ENCODE measurements around the gene CLSTN1. TPM values are rescaled to one million over a fixed set of nuclear protein-coding genes. Genes with fewer than 3 reads are reported as not detected.
"Not testable (repeated sequence)": the region's sequence is repeated elsewhere in the genome, so short reads cannot be mapped to it uniquely, and the experiment has no call there.

The CLSTN1 gene
- total and polyA plus RNA-seq, 2 donors from 2014 or later, result 114 to 158 TPM

DNA sequence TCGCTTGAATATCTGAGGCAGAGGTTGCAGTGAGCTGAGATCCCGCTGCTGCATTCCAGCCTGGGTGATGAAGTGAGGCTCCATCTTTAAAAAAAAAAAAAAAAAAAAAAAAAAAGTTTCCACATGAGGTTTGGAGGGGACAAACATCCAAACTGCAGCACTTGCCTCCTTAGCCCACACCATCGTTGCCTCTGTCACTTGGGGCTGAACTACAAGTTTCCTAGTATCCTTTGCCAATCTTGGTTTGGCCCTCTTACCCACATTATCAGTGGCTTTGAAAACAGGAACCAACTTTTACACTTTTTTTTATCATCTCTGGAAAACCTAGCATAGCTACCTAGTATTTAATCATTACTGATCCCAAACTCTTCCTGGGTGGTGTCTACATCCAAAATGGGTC lies 59.2 kb downstream of the CLSTN1 start:
- no peak overlapping the region for H3K4me3 ChIP-seq (ENCODE audit: low read length in 3 of 3)
- no peak overlapping the region for H3K27ac ChIP-seq (ENCODE audit: low read depth in 2 of 2, low read length in 2 of 2)
- TF ChIP-seq, protein P1, sequence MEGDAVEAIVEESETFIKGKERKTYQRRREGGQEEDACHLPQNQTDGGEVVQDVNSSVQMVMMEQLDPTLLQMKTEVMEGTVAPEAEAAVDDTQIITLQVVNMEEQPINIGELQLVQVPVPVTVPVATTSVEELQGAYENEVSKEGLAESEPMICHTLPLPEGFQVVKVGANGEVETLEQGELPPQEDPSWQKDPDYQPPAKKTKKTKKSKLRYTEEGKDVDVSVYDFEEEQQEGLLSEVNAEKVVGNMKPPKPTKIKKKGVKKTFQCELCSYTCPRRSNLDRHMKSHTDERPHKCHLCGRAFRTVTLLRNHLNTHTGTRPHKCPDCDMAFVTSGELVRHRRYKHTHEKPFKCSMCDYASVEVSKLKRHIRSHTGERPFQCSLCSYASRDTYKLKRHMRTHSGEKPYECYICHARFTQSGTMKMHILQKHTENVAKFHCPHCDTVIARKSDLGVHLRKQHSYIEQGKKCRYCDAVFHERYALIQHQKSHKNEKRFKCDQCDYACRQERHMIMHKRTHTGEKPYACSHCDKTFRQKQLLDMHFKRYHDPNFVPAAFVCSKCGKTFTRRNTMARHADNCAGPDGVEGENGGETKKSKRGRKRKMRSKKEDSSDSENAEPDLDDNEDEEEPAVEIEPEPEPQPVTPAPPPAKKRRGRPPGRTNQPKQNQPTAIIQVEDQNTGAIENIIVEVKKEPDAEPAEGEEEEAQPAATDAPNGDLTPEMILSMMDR (IDR thresholded peaks at IDR 0.05; ENCODE audit: borderline replicate concordance, extremely low read depth, insufficient read depth), result no peak
- H3K36me3 ChIP-seq (ENCODE audit: control insufficient read depth in 2 of 3, insufficient read depth in 3 of 3, low read length in 3 of 3), result no peaks in the 10 kb centered on the region
- H3K4me1 ChIP-seq (ENCODE audit: control insufficient read depth in 2 of 3, insufficient read depth in 2 of 3, low read depth in 1 of 3, low read length in 3 of 3), result no peaks in the 10 kb centered on the region
- no peak overlapping the region for H3K9ac ChIP-seq (ENCODE audit: low read length in 3 of 3)
- intact Hi-C loops (cut with DNase I), result no loop called here
- no peaks in the 10 kb centered on the region for H3K9me3 ChIP-seq (ENCODE audit: control insufficient read depth in 2 of 3, insufficient read depth in 1 of 3, low read length in 3 of 3)
- FAIRE-seq, result no peak
- DNase-seq, result no peak
- H3K27me3 ChIP-seq (ENCODE audit: control insufficient read depth, insufficient read depth, low read length), result no peaks in the 10 kb centered on the region

GRCh38 chr1:9763914-9764313 lies 59.9 kb downstream of the CLSTN1 start:
- no peaks in the 10 kb centered on the region for H3K27me3 ChIP-seq (ENCODE audit: control insufficient read depth, insufficient read depth, low read length)
- no peak overlapping the region for H3K4me3 ChIP-seq (ENCODE audit: low read length in 3 of 3)
- no peaks in the 10 kb centered on the region for H3K9me3 ChIP-seq (ENCODE audit: control insufficient read depth in 2 of 3, insufficient read depth in 1 of 3, low read length in 3 of 3)
- DNase-seq, result no peak
- intact Hi-C loops (cut with DNase I), result no loop called here
- H3K9ac ChIP-seq (ENCODE audit: low read length in 3 of 3), result no peak overlapping the region
- H3K4me1 ChIP-seq (ENCODE audit: control insufficient read depth in 2 of 3, insufficient read depth in 2 of 3, low read depth in 1 of 3, low read length in 3 of 3), result no peaks in the 10 kb centered on the region
- no peak overlapping the region for H3K27ac ChIP-seq (ENCODE audit: low read depth in 2 of 2, low read length in 2 of 2)
- TF ChIP-seq, protein P1 (IDR thresholded peaks at IDR 0.05; ENCODE audit: borderline replicate concordance, extremely low read depth, insufficient read depth), result no peak
- FAIRE-seq, result no peak
- no peaks in the 10 kb centered on the region for H3K36me3 ChIP-seq (ENCODE audit: control insufficient read depth in 2 of 3, insufficient read depth in 3 of 3, low read length in 3 of 3)

- H3K36me3 ChIP-seq (ENCODE audit: control insufficient read depth in 2 of 3, insufficient read depth in 3 of 3, low read length in 3 of 3); DNase-seq; FAIRE-seq; H3K4me1 ChIP-seq (ENCODE audit: control insufficient read depth in 2 of 3, insufficient read depth in 2 of 3, low read depth in 1 of 3, low read length in 3 of 3); intact Hi-C loops (cut with DNase I); H3K27ac ChIP-seq (ENCODE audit: low read depth in 2 of 2, low read length in 2 of 2); H3K27me3 ChIP-seq (ENCODE audit: control insufficient read depth, insufficient read depth, low read length); H3K9me3 ChIP-seq (ENCODE audit: control insufficient read depth in 2 of 3, insufficient read depth in 1 of 3, low read length in 3 of 3); H3K9ac ChIP-seq (ENCODE audit: low read length in 3 of 3); H3K4me3 ChIP-seq (ENCODE audit: low read length in 3 of 3): not testable (repeated sequence)
Observed at GRCh38 chr1:9762446-9762845, 61.3 kb downstream of the CLSTN1 start.

DNA sequence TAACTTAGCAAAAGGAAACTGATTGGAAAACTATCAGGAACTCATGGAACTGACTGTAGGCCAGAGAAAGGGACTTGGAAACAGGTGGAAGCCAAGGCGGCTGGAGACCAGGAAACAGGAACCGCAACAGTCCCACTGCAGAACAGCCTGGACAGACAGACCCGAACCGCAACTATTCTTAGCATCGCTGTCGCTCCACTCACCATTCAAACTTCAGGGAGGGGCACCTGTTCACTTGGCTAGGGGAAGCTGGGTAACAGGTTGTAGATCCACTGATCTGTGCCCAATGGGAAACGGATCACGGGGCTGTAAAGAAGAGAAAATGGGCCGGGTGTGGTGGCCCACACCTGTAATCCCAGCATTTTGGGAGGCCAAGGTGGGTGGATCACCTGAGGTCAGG lies 61.9 kb downstream of the CLSTN1 start:
- Histone ChIP-seq H3K27me3 (ENCODE audit: control insufficient read depth, insufficient read depth, low read length) (no peaks in the 10 kb centered on the region), H3K27ac (ENCODE audit: low read depth in 2 of 2, low read length in 2 of 2) (no peak overlapping the region), H3K4me1 (ENCODE audit: control insufficient read depth in 2 of 3, insufficient read depth in 2 of 3, low read depth in 1 of 3, low read length in 3 of 3) (no peaks in the 10 kb centered on the region), H3K9me3 (ENCODE audit: control insufficient read depth in 2 of 3, insufficient read depth in 1 of 3, low read length in 3 of 3) (no peaks in the 10 kb centered on the region), H3K36me3 (ENCODE audit: control insufficient read depth in 2 of 3, insufficient read depth in 3 of 3, low read length in 3 of 3) (no peaks in the 10 kb centered on the region), H3K9ac (ENCODE audit: low read length in 3 of 3) (no peak overlapping the region), H3K4me3 (ENCODE audit: low read length in 3 of 3) (no peak overlapping the region)
- TF ChIP-seq, protein P1 (IDR thresholded peaks at IDR 0.05; ENCODE audit: borderline replicate concordance, extremely low read depth, insufficient read depth), result no peak
- FAIRE-seq (no peak), DNase-seq (no peak)
- intact Hi-C loops (cut with DNase I), result no loop called here
